Cardiac muscle cell (in vitro differentiated cells and primary cell): ENCODE measurements around the gene HADHB. TPM values are rescaled to one million over a fixed set of nuclear protein-coding genes. Genes with fewer than 3 reads are reported as not detected.

ENCODE experiments used
- DNase-seq, 2 donors: peaks; one replicate each; pipeline versions ENCODE4 v3.0.0 to v3.0.0-alpha.2; 2010 to 2017; ENCODE audit warnings: low read depth in 1 of 2, low spot score in 1 of 2
- H3K27ac ChIP-seq: fragments of 200-600 bp; sonication (generic); 2 replicates; pipeline ENCODE4 v1.5.1; 2016
- H3K27me3 ChIP-seq: fragments of 200-600 bp; sonication (generic); 2 replicates; pipeline ENCODE4 v1.6.0; 2016; ENCODE audit warnings: control low read depth
- H3K36me3 ChIP-seq: fragments of 200-600 bp; sonication (generic); 2 replicates; pipeline ENCODE4 v1.5.1; 2016; ENCODE audit warnings: control low read depth
- H3K4me1 ChIP-seq: fragments of 200-600 bp; sonication (generic); 2 replicates; pipeline ENCODE4 v1.8.1; 2017; ENCODE audit warnings: low read depth, mild to moderate bottlenecking, mixed run types
- H3K4me3 ChIP-seq: fragments of 200-600 bp; sonication (generic); 2 replicates; pipeline ENCODE4 v1.5.1; 2016; ENCODE audit warnings: mild to moderate bottlenecking
- H3K9me3 ChIP-seq: fragments of 200-600 bp; sonication (generic); 2 replicates; pipeline ENCODE4 v1.5.1; 2017; ENCODE audit warnings: low read depth, mild to moderate bottlenecking, control low read depth
- CTCF ChIP-seq: IDR thresholded peaks from 2 replicates; pipeline ENCODE4 v1.5.1; 2012; ENCODE audit warnings: low read depth, mild to moderate bottlenecking, low read length
- polyA plus RNA-seq: library from polyadenylated mRNA; unstranded; fragments of >200 nt; fragmentation: Nextera tagmentation; extraction: Ambion mirVana; gene quantifications from 2 replicates; pipeline ENCODE4 v1.2.1, GENCODE V29; 2016
- total RNA-seq: library from RNA; depleted of rRNA; stranded (reverse); fragments of >200 nt; gene quantifications from 2 replicates; pipeline ENCODE4 v1.2.3, GENCODE V29; 2016

HADHB gene
- total and polyA plus RNA-seq, 2 experiments from 2014 or later = 108 to 229 TPM

GRCh38 chr2:26223018-26223417, 21.7 kb upstream of the HADHB start:
- no peak for DNase-seq
- no peak for TF ChIP-seq CTCF
- no peaks in the 10 kb centered on the region for H3K4me1 ChIP-seq
- H3K4me3 ChIP-seq = no peak overlapping the region
- no peaks in the 10 kb centered on the region for H3K27me3 ChIP-seq
- H3K27ac ChIP-seq = no peak overlapping the region
- H3K36me3 ChIP-seq = peaks cover 5% of the 10 kb centered on the region
- H3K9me3 ChIP-seq = no peaks in the 10 kb centered on the region

- H3K27ac ChIP-seq = no peak overlapping the region
- DNase-seq = no peak
- no peak for TF ChIP-seq CTCF
- no peaks in the 10 kb centered on the region for H3K4me1 ChIP-seq
- H3K4me3 ChIP-seq = no peak overlapping the region
- no peaks in the 10 kb centered on the region for H3K9me3 ChIP-seq
- no peaks in the 10 kb centered on the region for H3K27me3 ChIP-seq
- H3K36me3 ChIP-seq = peaks cover 15% of the 10 kb centered on the region
Observed at GRCh38 chr2:26224095-26224494, 20.6 kb upstream of the HADHB start.

- DNase-seq = no peak
- H3K36me3 ChIP-seq = peaks cover 58% of the 10 kb centered on the region
- no peak overlapping the region for H3K4me3 ChIP-seq
- no peaks in the 10 kb centered on the region for H3K27me3 ChIP-seq
- H3K27ac ChIP-seq = no peak overlapping the region
- H3K9me3 ChIP-seq = no peaks in the 10 kb centered on the region
- no peaks in the 10 kb centered on the region for H3K4me1 ChIP-seq
- TF ChIP-seq CTCF = no peak
Observed at GRCh38 chr2:26229595-26229994, 15.1 kb upstream of the HADHB start.

GRCh38 chr2:26230806-26231205, 13.9 kb upstream of the HADHB start:
- TF ChIP-seq CTCF = no peak
- H3K36me3 ChIP-seq = peaks cover 70% of the 10 kb centered on the region
- no peaks in the 10 kb centered on the region for H3K27me3 ChIP-seq
- no peaks in the 10 kb centered on the region for H3K9me3 ChIP-seq
- H3K4me1 ChIP-seq = no peaks in the 10 kb centered on the region
- no peak overlapping the region for H3K4me3 ChIP-seq
- no peak for DNase-seq
- no peak overlapping the region for H3K27ac ChIP-seq

GRCh38 chr2:26235089-26235488, 9.7 kb upstream of the HADHB start:
- Histone ChIP-seq H3K36me3 (peaks cover 71% of the 10 kb centered on the region), H3K27ac (no peak overlapping the region), H3K27me3 (no peaks in the 10 kb centered on the region), H3K4me3 (no peak overlapping the region), H3K9me3 (no peaks in the 10 kb centered on the region), H3K4me1 (no peaks in the 10 kb centered on the region)
- TF ChIP-seq CTCF = peak; percentile 33
- peak in 1 of 2 donors; percentile 13 for DNase-seq

- H3K27me3 ChIP-seq = no peaks in the 10 kb centered on the region
- H3K36me3 ChIP-seq = peaks cover 47% of the 10 kb centered on the region
- DNase-seq = no peak
- no peak overlapping the region for H3K27ac ChIP-seq
- peaks cover 5% of the 10 kb centered on the region for H3K4me1 ChIP-seq
- no peak overlapping the region for H3K4me3 ChIP-seq
- H3K9me3 ChIP-seq = no peaks in the 10 kb centered on the region
- no peak for TF ChIP-seq CTCF
Observed at GRCh38 chr2:26237868-26238267, 6.9 kb upstream of the HADHB start.
